Endodermal cell (in vitro differentiated cells): ENCODE measurements around the gene LOXHD1. TPM values are rescaled to one million over a fixed set of nuclear protein-coding genes. Genes with fewer than 3 reads are reported as not detected.
A peak's percentile ranks its signal among the peaks of the same experiment; 100 is the strongest.

ENCODE experiments used
- DNase-seq: peaks from one replicate; pipeline ENCODE4 v3.0.0-alpha.2; 2017
- H3K27ac ChIP-seq: 2 replicates; pipeline ENCODE4 v1.5.1; 2013; ENCODE audit warnings: mild to moderate bottlenecking, low read depth, low read length, moderate library complexity
- H3K27me3 ChIP-seq: 2 replicates; pipeline ENCODE4 v1.6.1; 2013; ENCODE audit warnings: mild to moderate bottlenecking, low read length, moderate library complexity; ENCODE audit not compliant: insufficient read depth, control insufficient read depth, poor library complexity, severe bottlenecking
- H3K36me3 ChIP-seq: 2 replicates; pipeline ENCODE4 v1.7.0; 2013; ENCODE audit warnings: mild to moderate bottlenecking, low read length, moderate library complexity; ENCODE audit not compliant: control insufficient read depth, insufficient read depth
- H3K4me1 ChIP-seq: one replicate; pipeline ENCODE4 v1.7.0; 2013; ENCODE audit warnings: low read length; ENCODE audit not compliant: control insufficient read depth, insufficient read depth
- H3K4me3 ChIP-seq: 2 replicates; pipeline ENCODE4 v1.5.1; 2013; ENCODE audit warnings: mild to moderate bottlenecking, low read length, moderate library complexity
- H3K9ac ChIP-seq: 2 replicates; pipeline ENCODE4 v1.6.1; 2013; ENCODE audit warnings: mild to moderate bottlenecking, low read length, moderate library complexity; ENCODE audit not compliant: poor library complexity, severe bottlenecking; ENCODE audit errors: extremely low read depth
- H3K9me3 ChIP-seq: 2 replicates; pipeline ENCODE4 v1.6.1; 2013; ENCODE audit warnings: mild to moderate bottlenecking, low read length, moderate library complexity; ENCODE audit not compliant: control insufficient read depth
- H3K27ac Mint-ChIP-seq: 2 replicates; pipeline ENCODE4 v1.8.0; 2020; ENCODE audit warnings: mixed read lengths
- H3K27me3 Mint-ChIP-seq: 2 replicates; pipeline ENCODE4 v1.8.0; 2021; ENCODE audit warnings: mild to moderate bottlenecking, mixed read lengths; ENCODE audit not compliant: insufficient read depth
- H3K36me3 Mint-ChIP-seq: 2 replicates; pipeline ENCODE4 v1.8.0; 2020; ENCODE audit warnings: low read depth, mixed read lengths
- H3K4me1 Mint-ChIP-seq: 2 replicates; pipeline ENCODE4 v1.8.0; 2020; ENCODE audit warnings: mixed read lengths
- H3K4me3 Mint-ChIP-seq: 2 replicates; pipeline ENCODE4 v1.8.0; 2020; ENCODE audit warnings: mild to moderate bottlenecking, moderate library complexity, mixed read lengths
- H3K9me3 Mint-ChIP-seq: 2 replicates; pipeline ENCODE4 v1.8.0; 2020; ENCODE audit warnings: mild to moderate bottlenecking, mixed read lengths
- CTCF ChIP-seq: fragments of 200-600 bp; sonication (generic); conservative IDR thresholded peaks from 2 replicates; pipeline ENCODE4 v1.5.0; 2021; ENCODE audit warnings: antibody characterized with exemption, mild to moderate bottlenecking
- WGBS, 2 experiments: methylation state at CpG; one replicate each; pipeline versions ENCODE4 v1.1.5 to v1.1.7; 2013; ENCODE audit warnings: missing lambda C conversion rate in 2 of 2, mixed read lengths in 1 of 2; ENCODE audit not compliant: insufficient coverage in 1 of 2, insufficient read length in 1 of 2; 5-methylcytosine and 5-hydroxymethylcytosine counted together
- total RNA-seq, 2 donors: library from RNA; stranded (reverse); fragmentation: NEBNext Ultra II Directional in 1 of 2; extraction: Animal tissue kit (Norgen Biotek cat#: 25700) in 1 of 2; gene quantifications; 2 replicates in 1 of 2; 3 replicates in 1 of 2; pipeline ENCODE4 v1.2.1, GENCODE V29; 2021

The LOXHD1 gene
- total RNA-seq, 2 donors from 2014 or later, result 2.1 TPM; not detected in 1

- no peak overlapping the region for H3K27ac Mint-ChIP-seq
- Histone ChIP-seq H3K4me3 (no peak overlapping the region), H3K4me1 (peaks cover 11% of the 10 kb centered on the region), H3K36me3 (no peaks in the 10 kb centered on the region), H3K27me3 (peaks cover 8% of the 10 kb centered on the region), H3K9ac (no peak overlapping the region), H3K27ac (no peak overlapping the region), H3K9me3 (no peaks in the 10 kb centered on the region)
- peaks cover 50% of the 10 kb centered on the region for H3K4me1 Mint-ChIP-seq
- no peaks in the 10 kb centered on the region for H3K9me3 Mint-ChIP-seq
- TF ChIP-seq CTCF, result no peak
- 87 to 90% methylated on average over 2 to 5 of the region's 6 CpGs for WGBS, 2 experiments
- H3K36me3 Mint-ChIP-seq, result no peaks in the 10 kb centered on the region
- DNase-seq, result peak; percentile 35
- peaks cover 41% of the 10 kb centered on the region for H3K27me3 Mint-ChIP-seq
- H3K4me3 Mint-ChIP-seq, result no peak overlapping the region
Observed at GRCh38 chr18:46461993-46462392, 195.0 kb downstream of the LOXHD1 start.

- Histone ChIP-seq H3K27ac (no peak overlapping the region), H3K9ac (no peak overlapping the region), H3K4me3 (no peak overlapping the region), H3K36me3 (no peaks in the 10 kb centered on the region), H3K4me1 (peaks cover 4% of the 10 kb centered on the region), H3K27me3 (peaks cover 8% of the 10 kb centered on the region), H3K9me3 (no peaks in the 10 kb centered on the region)
- no peak for TF ChIP-seq CTCF
- H3K27me3 Mint-ChIP-seq, result peaks cover 45% of the 10 kb centered on the region
- 79 to 80% methylated on average over 1 to 5 of the region's 5 CpGs for whole genome bisulfite sequencing, 2 experiments
- H3K36me3 Mint-ChIP-seq, result no peaks in the 10 kb centered on the region
- H3K4me1 Mint-ChIP-seq, result peaks cover 39% of the 10 kb centered on the region
- H3K9me3 Mint-ChIP-seq, result no peaks in the 10 kb centered on the region
- DNase-seq, result peak; percentile 40
- H3K27ac Mint-ChIP-seq, result no peak overlapping the region
- H3K4me3 Mint-ChIP-seq, result no peak overlapping the region
Observed at GRCh38 chr18:46460754-46461153, 196.3 kb downstream of the LOXHD1 start.

GRCh38 chr18:46459789-46460455, 197.1 kb downstream of the LOXHD1 start:
- Mint-ChIP-seq H3K27me3 (peaks cover 38% of the 10 kb centered on the region), H3K9me3 (no peaks in the 10 kb centered on the region), H3K36me3 (no peaks in the 10 kb centered on the region), H3K27ac (no peak overlapping the region), H3K4me3 (no peak overlapping the region), H3K4me1 (peaks cover 37% of the 10 kb centered on the region)
- 77 to 90% methylated on average over 9 to 17 of the region's 19 CpGs for WGBS, 2 experiments
- DNase-seq, result peak; percentile 20
- H3K9ac ChIP-seq, result no peak overlapping the region
- H3K27ac ChIP-seq, result no peak overlapping the region
- no peaks in the 10 kb centered on the region for H3K36me3 ChIP-seq
- H3K27me3 ChIP-seq, result peaks cover 8% of the 10 kb centered on the region
- TF ChIP-seq CTCF, result no peak
- H3K4me1 ChIP-seq, result peaks cover 3% of the 10 kb centered on the region
- H3K9me3 ChIP-seq, result no peaks in the 10 kb centered on the region
- H3K4me3 ChIP-seq, result no peak overlapping the region
